Esophagus squamous epithelium (tissue), 5 donors: ENCODE results near the gene C10orf71. TPM values are rescaled to one million over a fixed set of nuclear protein-coding genes. Genes with fewer than 3 reads are reported as not detected.

ENCODE experiments used
- DNase-seq: peaks from one replicate; lab custom pipeline; 2025; lab: John Stamatoyannopoulos, UW
- H3K27ac ChIP-seq, 4 donors: fragments of 200-600 bp; sonication (generic); one replicate each; pipeline ENCODE4 v1.5.1; 2016 to 2019; ENCODE audit warnings: mild to moderate bottlenecking in 1 of 4
- H3K27me3 ChIP-seq, 4 donors: fragments of 200-600 bp; sonication (generic); 1 replicate in 3 of 4; 2 replicates in 1 of 4; pipeline versions ENCODE4 v1.5.1 to v1.6.0; 2017 to 2021; ENCODE audit warnings: antibody characterized with exemption in 1 of 4
- H3K36me3 ChIP-seq, 3 donors: fragments of 200-600 bp; sonication (generic); one replicate each; pipeline ENCODE4 v1.5.1; 2016 to 2019
- H3K4me1 ChIP-seq, 3 donors: fragments of 200-600 bp; sonication (generic); one replicate each; pipeline ENCODE4 v1.5.1; 2017 to 2019
- H3K4me3 ChIP-seq, 4 donors: fragments of 200-600 bp; sonication (generic); 1 replicate in 3 of 4; 2 replicates in 1 of 4; pipeline ENCODE4 v1.5.1; 2016 to 2019; ENCODE audit warnings: mild to moderate bottlenecking in 2 of 4, moderate library complexity in 1 of 4
- H3K9me3 ChIP-seq, 3 donors: fragments of 200-600 bp; sonication (generic); one replicate each; pipeline ENCODE4 v1.5.1; 2016 to 2019
- CTCF ChIP-seq, 6 experiments: fragments of 450-650 bp in 4 of 6; fragments of 200-600 bp in 2 of 6; sonication (generic) in 2 of 6; IDR thresholded peaks; one replicate each; pipeline ENCODE4 v1.5.1; 2016 to 2019; ENCODE audit warnings: antibody characterized with exemption in 6 of 6, mild to moderate bottlenecking in 4 of 6, moderate library complexity in 4 of 6
- POLR2A ChIP-seq, 4 donors: fragments of 450-650 bp; IDR thresholded peaks; one replicate each; pipeline ENCODE4 v1.6.1; 2017; ENCODE audit warnings: antibody characterized with exemption in 4 of 4, mild to moderate bottlenecking in 4 of 4, moderate library complexity in 3 of 4
- WGBS, 2 donors: methylation state at CpG; one replicate each; pipeline ENCODE4 v1.1.5; 2018; 5-methylcytosine and 5-hydroxymethylcytosine counted together
- intact Hi-C: fragments of 100-400 bp; cut with DNase I; formaldehyde crosslinking; loops from one replicate; pipeline ENCODE4 v1.15.0; 2022
- total RNA-seq, 4 donors: library from RNA; depleted of rRNA; stranded (reverse); fragments of >200 nt; gene quantifications; one replicate each; pipeline ENCODE4 v1.1.0, GENCODE V29; 2016
- donor health status: DM: yes; HTN: yes; CAD: no.

Gene C10orf71
- total RNA-seq, 4 donors from 2014 or later: under 0.01 TPM; not detected in 3

- WGBS, 2 donors: 59 to 69% methylated on average over 1 of the region's 1 CpG
- TF ChIP-seq POLR2A (IDR thresholded peaks at IDR 0.05) (no peak), CTCF (IDR thresholded peaks at IDR 0.05) (no peak)
- no peak overlapping the region for H3K4me3 ChIP-seq
- no peak for DNase-seq
- H3K27ac ChIP-seq: no peak overlapping the region
- H3K9me3 ChIP-seq: no peaks in the 10 kb centered on the region
- intact Hi-C loops: no loop called here
- H3K27me3 ChIP-seq: peaks cover 0 to 5% (median 0%) of the 10 kb centered on the region in 4 donors
- no peaks in the 10 kb centered on the region for H3K36me3 ChIP-seq
- no peaks in the 10 kb centered on the region for H3K4me1 ChIP-seq
Measured at GRCh38 chr10:49290131-49290530, 8.8 kb upstream of the C10orf71 start.

GRCh38 chr10:49290607-49291006, 8.4 kb upstream of the C10orf71 start:
- no peaks in the 10 kb centered on the region for H3K9me3 ChIP-seq
- no peaks in the 10 kb centered on the region for H3K36me3 ChIP-seq
- H3K27me3 ChIP-seq: peaks cover 0 to 5% (median 0%) of the 10 kb centered on the region in 4 donors
- no peak overlapping the region for H3K27ac ChIP-seq
- 69 to 86% methylated on average over 3 of the region's 3 CpGs for WGBS, 2 donors
- H3K4me1 ChIP-seq: no peaks in the 10 kb centered on the region
- no peak for TF ChIP-seq POLR2A (IDR thresholded peaks at IDR 0.05)
- no peak for TF ChIP-seq CTCF (IDR thresholded peaks at IDR 0.05)
- intact Hi-C loops: no loop called here
- H3K4me3 ChIP-seq: no peak overlapping the region
- no peak for DNase-seq

- intact Hi-C loops: no loop called here
- H3K36me3 ChIP-seq: no peaks in the 10 kb centered on the region
- no peak overlapping the region for H3K27ac ChIP-seq
- peaks cover 0 to 5% (median 0%) of the 10 kb centered on the region in 4 donors for H3K27me3 ChIP-seq
- H3K9me3 ChIP-seq: no peaks in the 10 kb centered on the region
- no peak overlapping the region for H3K4me3 ChIP-seq
- 69 to 77% methylated on average over 4 to 6 of the region's 6 CpGs for WGBS, 2 donors
- no peak for TF ChIP-seq POLR2A (IDR thresholded peaks at IDR 0.05)
- no peak for TF ChIP-seq CTCF (IDR thresholded peaks at IDR 0.05)
- H3K4me1 ChIP-seq: peaks cover 0 to 1% (median 0%) of the 10 kb centered on the region in 3 donors
- no peak for DNase-seq
Measured at GRCh38 chr10:49292565-49293207, 6.3 kb upstream of the C10orf71 start.

GRCh38 chr10:49293208-49293603, 5.8 kb upstream of the C10orf71 start:
- Histone ChIP-seq H3K4me1 (peaks cover 0 to 7% (median 3%) of the 10 kb centered on the region in 3 donors), H3K36me3 (no peaks in the 10 kb centered on the region), H3K27me3 (peaks cover 0 to 5% (median 0%) of the 10 kb centered on the region in 4 donors), H3K9me3 (no peaks in the 10 kb centered on the region), H3K4me3 (no peak overlapping the region), H3K27ac (no peak overlapping the region)
- no peak for DNase-seq
- no peak for TF ChIP-seq CTCF (IDR thresholded peaks at IDR 0.05)
- TF ChIP-seq POLR2A (IDR thresholded peaks at IDR 0.05): no peak
- intact Hi-C loops: no loop called here
- WGBS, 2 donors: 74 to 78% methylated on average over 4 to 6 of the region's 7 CpGs

GRCh38 chr10:49294731-49295130, 4.2 kb upstream of the C10orf71 start:
- TF ChIP-seq CTCF (IDR thresholded peaks at IDR 0.05): no peak
- TF ChIP-seq POLR2A (IDR thresholded peaks at IDR 0.05): no peak
- Histone ChIP-seq H3K9me3 (no peaks in the 10 kb centered on the region), H3K4me3 (no peak overlapping the region), H3K27ac (no peak overlapping the region), H3K36me3 (no peaks in the 10 kb centered on the region), H3K27me3 (peaks cover 0 to 5% (median 0%) of the 10 kb centered on the region in 4 donors), H3K4me1 (peaks cover 0 to 21% (median 6%) of the 10 kb centered on the region in 3 donors)
- intact Hi-C loops: no loop called here
- WGBS, 2 donors: 75 to 80% methylated on average over 4 of the region's 5 CpGs
- no peak for DNase-seq
